Ishikawa (cell line): ENCODE data around the gene SSH2.

Experiments used
- CEBPB ChIP-seq: IDR thresholded peaks from 2 replicates; pipeline ENCODE4 v1.6.1; 2012
- CREB1 ChIP-seq: IDR thresholded peaks from 2 replicates; pipeline ENCODE4 v1.6.1; 2012; ENCODE audit warnings: low read depth
- EGR1 ChIP-seq: IDR thresholded peaks from 2 replicates; pipeline ENCODE4 v1.6.1; 2012
- EP300 ChIP-seq: IDR thresholded peaks from 2 replicates; pipeline ENCODE4 v1.6.1; 2012; ENCODE audit warnings: borderline replicate concordance
- FOXM1 ChIP-seq: IDR thresholded peaks from 2 replicates; pipeline ENCODE4 v1.6.1; 2012; ENCODE audit warnings: low read depth, borderline replicate concordance
- MAX ChIP-seq: IDR thresholded peaks from 2 replicates; pipeline ENCODE4 v1.6.1; 2012
- NFIC ChIP-seq: IDR thresholded peaks from 2 replicates; pipeline ENCODE4 v1.6.1; 2012
- RAD21 ChIP-seq: IDR thresholded peaks from 2 replicates; pipeline ENCODE4 v1.6.1; 2012; ENCODE audit warnings: low read depth
- REST ChIP-seq: IDR thresholded peaks from 2 replicates; pipeline ENCODE4 v1.6.1; 2012; ENCODE audit warnings: low read depth, mild to moderate bottlenecking
- TAF1 ChIP-seq: IDR thresholded peaks from 2 replicates; pipeline ENCODE4 v1.6.1; 2012; ENCODE audit warnings: low read depth, mild to moderate bottlenecking
- TCF12 ChIP-seq: IDR thresholded peaks from 2 replicates; pipeline ENCODE4 v1.6.1; 2012; ENCODE audit warnings: low read depth
- TEAD4 ChIP-seq: IDR thresholded peaks from 2 replicates; pipeline ENCODE4 v1.6.1; 2012
- YY1 ChIP-seq: IDR thresholded peaks from 2 replicates; pipeline ENCODE4 v1.6.1; 2012; ENCODE audit warnings: low read depth
- ZBTB7A ChIP-seq: IDR thresholded peaks from 2 replicates; pipeline ENCODE4 v1.6.1; 2012; ENCODE audit warnings: low read depth
- TF ChIP-seq, protein P1 (sequence below): IDR thresholded peaks from 2 replicates; pipeline ENCODE4 v1.6.1; 2012

SSH2 gene

DNA sequence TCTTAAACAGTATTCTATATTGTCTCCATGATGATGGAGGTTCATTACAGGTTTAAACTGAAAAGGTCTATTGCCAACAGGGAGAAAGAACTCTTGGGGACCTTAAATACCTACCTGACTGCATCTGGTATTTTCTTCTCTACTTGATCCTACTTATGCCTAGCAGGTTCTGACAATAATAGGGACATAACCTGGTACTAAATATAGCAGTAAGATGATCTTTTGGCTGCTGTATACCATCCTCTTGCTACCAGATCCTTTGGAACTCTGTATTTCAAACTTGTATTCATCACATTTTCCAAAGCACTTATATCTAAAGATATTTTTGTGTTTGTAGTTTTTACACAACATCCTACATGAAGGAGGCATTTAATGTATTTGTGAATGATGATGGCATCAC is 160.8 kb downstream of the SSH2 start:
- TF ChIP-seq CEBPB = no peak
- TF ChIP-seq EGR1 = no peak
- no peak for TF ChIP-seq TEAD4
- TF ChIP-seq RAD21 = no peak
- no peak for TF ChIP-seq TCF12
- no peak for TF ChIP-seq REST
- no peak for TF ChIP-seq TAF1
- TF ChIP-seq NFIC = no peak
- no peak for TF ChIP-seq YY1
- TF ChIP-seq EP300 = no peak
- no peak for TF ChIP-seq CREB1
- no peak for TF ChIP-seq MAX
- no peak for TF ChIP-seq FOXM1
- TF ChIP-seq ZBTB7A = no peak

- TF ChIP-seq ZBTB7A = no peak
Measured at GRCh38 chr17:29766796-29767327, 163.2 kb downstream of the SSH2 start.

DNA sequence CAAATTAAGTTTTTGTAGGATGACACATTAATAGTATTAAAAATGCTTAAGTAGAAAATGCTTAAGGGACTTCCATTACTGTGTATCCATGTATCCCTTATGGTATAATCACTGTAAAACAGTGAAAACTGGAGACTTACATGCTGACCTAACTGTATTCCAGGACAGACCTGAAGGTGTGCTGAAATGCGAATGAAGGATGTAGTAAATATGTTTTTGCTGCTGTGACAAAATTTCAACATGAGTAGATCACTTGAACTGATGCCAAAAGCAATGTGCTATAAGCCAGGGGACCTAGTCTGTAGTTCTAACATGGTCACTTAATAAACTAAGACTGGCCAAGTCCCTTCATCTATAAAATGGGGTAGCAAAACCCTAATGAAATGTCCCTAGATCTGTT is 165.3 kb downstream of the SSH2 start:
- TF ChIP-seq NFIC = no peak
- TF ChIP-seq TAF1 = no peak
- no peak for TF ChIP-seq EP300
- TF ChIP-seq, protein P1, sequence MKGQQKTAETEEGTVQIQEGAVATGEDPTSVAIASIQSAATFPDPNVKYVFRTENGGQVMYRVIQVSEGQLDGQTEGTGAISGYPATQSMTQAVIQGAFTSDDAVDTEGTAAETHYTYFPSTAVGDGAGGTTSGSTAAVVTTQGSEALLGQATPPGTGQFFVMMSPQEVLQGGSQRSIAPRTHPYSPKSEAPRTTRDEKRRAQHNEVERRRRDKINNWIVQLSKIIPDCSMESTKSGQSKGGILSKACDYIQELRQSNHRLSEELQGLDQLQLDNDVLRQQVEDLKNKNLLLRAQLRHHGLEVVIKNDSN = no peak
- no peak for TF ChIP-seq CEBPB
- TF ChIP-seq FOXM1 = no peak
- no peak for TF ChIP-seq YY1
- no peak for TF ChIP-seq REST
- no peak for TF ChIP-seq CREB1
- no peak for TF ChIP-seq ZBTB7A
- TF ChIP-seq TCF12 = no peak
- no peak for TF ChIP-seq EGR1
- no peak for TF ChIP-seq MAX
- TF ChIP-seq RAD21 = no peak
- TF ChIP-seq TEAD4 = no peak

GRCh38 chr17:29764217-29764616 is 165.8 kb downstream of the SSH2 start:
- no peak for TF ChIP-seq YY1
- no peak for TF ChIP-seq ZBTB7A
- no peak for TF ChIP-seq TAF1
- TF ChIP-seq RAD21 = no peak
- no peak for TF ChIP-seq EP300
- TF ChIP-seq CREB1 = no peak

DNA sequence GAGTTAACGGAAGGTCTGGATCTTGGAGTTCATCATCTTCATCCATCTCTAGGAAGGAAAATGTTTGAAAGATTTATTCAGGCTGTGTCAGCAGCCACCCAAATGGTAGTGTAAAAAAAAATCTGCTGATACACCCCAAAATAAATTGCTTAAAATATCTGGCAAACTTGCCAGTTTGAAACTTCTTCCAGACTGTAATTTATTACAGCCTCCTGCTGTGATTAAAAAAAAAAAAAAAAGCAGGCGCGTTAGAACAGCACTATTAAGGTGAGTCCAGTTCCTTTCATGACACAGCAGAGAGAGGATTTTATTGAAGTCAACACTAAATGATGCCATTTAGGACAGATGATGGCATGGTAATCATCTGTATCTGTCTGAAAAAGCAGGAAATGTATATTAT is 166.8 kb downstream of the SSH2 start:
- TF ChIP-seq TAF1 (no peak), TCF12 (no peak), REST (no peak), ZBTB7A (no peak), TEAD4 (no peak), CREB1 (no peak), NFIC (no peak), CEBPB (no peak), YY1 (no peak), EP300 (no peak), FOXM1 (no peak)
- TF ChIP-seq, protein P1 = no peak
